Measurements from ENCODE around the gene PTCD2. TPM values are rescaled to one million over a fixed set of nuclear protein-coding genes. Genes with fewer than 3 reads are reported as not detected.
A peak's percentile ranks its signal among the peaks of the same experiment; 100 is the strongest.

Gene PTCD2
- total and polyA plus RNA-seq, 9 of the 15 experiments (the other 6 are each of a cell fraction or from before 2014, with no cell fraction given), result 11.9 to 28.5 (median 18.6) TPM

GRCh38 chr5:72283358-72283757, 36.8 kb upstream of the PTCD2 start (continued):
- TF ChIP-seq HNRNPLL (IDR thresholded peaks at IDR 0.05; ENCODE audit: low read depth, low read length, poor library complexity, severe bottlenecking) (no peak), PTRF (tag; IDR thresholded peaks at IDR 0.05) (no peak), ZFPM2 (CRISPR knock-in tag; IDR thresholded peaks at IDR 0.05) (no peak), ZNF23 (CRISPR knock-in tag; IDR thresholded peaks at IDR 0.05) (no peak), ZNF311 (CRISPR knock-in tag; IDR thresholded peaks at IDR 0.05) (peak; percentile 57; the same call in 1 of the 2 replicates), ZNF449 (CRISPR knock-in tag; IDR thresholded peaks at IDR 0.05) (peak; percentile 64; the same call in 1 of the 2 replicates), HLTF (IDR thresholded peaks at IDR 0.05) (no peak), ELF2 (CRISPR knock-in tag; IDR thresholded peaks at IDR 0.05) (no peak), ATF2 (CRISPR knock-in tag; IDR thresholded peaks at IDR 0.05) (no peak), NFXL1 (CRISPR knock-in tag; IDR thresholded peaks at IDR 0.05) (0 out of 2 replicates have a peak, but pooled peaks have one; percentile 57), KAT7 (CRISPR knock-in tag; IDR thresholded peaks at IDR 0.05; ENCODE audit: borderline replicate concordance) (no peak), HEY1 (CRISPR knock-in tag; IDR thresholded peaks at IDR 0.05; ENCODE audit: borderline replicate concordance) (no peak), PRDM10 (IDR thresholded peaks at IDR 0.05; ENCODE audit: partially characterized antibody) (no peak), ZNF76 (CRISPR knock-in tag; IDR thresholded peaks at IDR 0.05; ENCODE audit: borderline replicate concordance) (peak; percentile 82; the same call in 1 of the 2 replicates), TCF7 (IDR thresholded peaks at IDR 0.05; ENCODE audit: borderline replicate concordance) (no peak), ZNF668 (CRISPR knock-in tag; IDR thresholded peaks at IDR 0.05) (peak; percentile 13; the same call in 1 of the 2 replicates), CHCHD3 (CRISPR knock-in tag; IDR thresholded peaks at IDR 0.05) (no peak), SRSF1 (IDR thresholded peaks at IDR 0.05; ENCODE audit: low read depth, low read length) (no peak), ATF1 (CRISPR knock-in tag; IDR thresholded peaks at IDR 0.05) (no peak), ATF1 (tag; IDR thresholded peaks at IDR 0.05) (no peak), MAX (CRISPR knock-in tag; IDR thresholded peaks at IDR 0.05) (no peak), NELFE (IDR thresholded peaks at IDR 0.05; ENCODE audit: insufficient read depth, insufficient read length) (no peak), RBM22 (IDR thresholded peaks at IDR 0.05; ENCODE audit: low read depth, low read length, poor library complexity, severe bottlenecking) (no peak), ZNF431 (CRISPR knock-in tag; IDR thresholded peaks at IDR 0.05) (no peak), OTX1 (CRISPR knock-in tag; IDR thresholded peaks at IDR 0.05) (no peak), MTA1 (IDR thresholded peaks at IDR 0.05; ENCODE audit: borderline replicate concordance) (no peak)
